HepG2 (cell line): ENCODE data around the gene CFD. TPM values are rescaled to one million over a fixed set of nuclear protein-coding genes. Genes with fewer than 3 reads are reported as not detected.

Experiments used
- CEBPB ChIP-seq: IDR thresholded peaks from 2 replicates; pipeline ENCODE4 v1.6.1; 2011; ENCODE audit warnings: low read depth, low read length, improper control_type of control experiment, borderline replicate concordance
- HDAC2 ChIP-seq: sonication (generic); formaldehyde crosslinking; IDR thresholded peaks from 2 replicates; pipeline ENCODE4 v1.4.0; 2020; ENCODE audit warnings: missing genetic modification reagents
- MTF2 ChIP-seq: sonication (generic); formaldehyde crosslinking; IDR thresholded peaks from 2 replicates; pipeline ENCODE4 v1.5.0; 2020; ENCODE audit warnings: missing genetic modification reagents, borderline replicate concordance
- NBN ChIP-seq: fragments of 450-650 bp; conservative IDR thresholded peaks from 2 replicates; pipeline ENCODE4 v1.6.1; 2017
- SALL1 ChIP-seq: sonication (generic); formaldehyde crosslinking; IDR thresholded peaks from 2 replicates; pipeline ENCODE4 v1.8.0; 2022; ENCODE audit warnings: mild to moderate bottlenecking, missing genetic modification reagents
- SRSF1 ChIP-seq: fragments of 200-400 bp; formaldehyde crosslinking; optimal IDR thresholded peaks from 2 replicates; pipeline ENCODE3; 2017; ENCODE audit warnings: mild to moderate bottlenecking, low read depth, low read length, moderate library complexity
- ZKSCAN8 ChIP-seq: IDR thresholded peaks from 2 replicates; pipeline ENCODE4 v1.6.1; 2016; ENCODE audit warnings: borderline replicate concordance, missing genetic modification reagents, missing compliant biosample characterization
- ZNF746 ChIP-seq: sonication (generic); formaldehyde crosslinking; IDR thresholded peaks from 2 replicates; pipeline ENCODE4 v1.8.0; 2022; ENCODE audit warnings: mild to moderate bottlenecking, missing genetic modification reagents
- ZNF768 ChIP-seq: sonication (generic); formaldehyde crosslinking; IDR thresholded peaks from 2 replicates; pipeline ENCODE4 v1.4.0; 2020; ENCODE audit warnings: missing genetic modification reagents
- ZNF788 ChIP-seq: sonication (generic); formaldehyde crosslinking; IDR thresholded peaks from 2 replicates; pipeline ENCODE4 v1.5.0; 2020; ENCODE audit warnings: mild to moderate bottlenecking, missing genetic modification reagents, borderline replicate concordance
- ZSCAN25 ChIP-seq: sonication (generic); formaldehyde crosslinking; IDR thresholded peaks from 2 replicates; pipeline ENCODE4 v1.8.0; 2022; ENCODE audit warnings: mild to moderate bottlenecking, missing genetic modification reagents
- polyA plus RNA-seq, 8 experiments: library from polyadenylated mRNA; depleted of rRNA in 3 of 8; stranded (reverse) in 7 of 8; unstranded in 1 of 8; fragments of >200 nt; fragmentation: Illumina TruSeq in 4 of 8; extraction: Trizol in 4 of 8; gene quantifications; 2 replicates each; pipeline versions ENCODE4 v1.2.1 to v1.2.3, GENCODE V29; 2011 to 2016; ENCODE audit warnings: low read depth in 4 of 8, missing spikeins in 1 of 8, mixed read lengths in 1 of 8; ENCODE audit not compliant: insufficient read depth in 1 of 8
- total RNA-seq, 5 experiments: library from RNA; depleted of rRNA; stranded (reverse); fragments of >200 nt; fragmentation: Illumina TruSeq; extraction: Trizol; gene quantifications; 2 replicates each; pipeline ENCODE4 v1.2.3, GENCODE V29; 2016; ENCODE audit warnings: low read depth in 1 of 5
- TF ChIP-seq, protein P1 (sequence below): sonication (generic); formaldehyde crosslinking; IDR thresholded peaks from 2 replicates; pipeline ENCODE4 v1.4.0; 2020; ENCODE audit warnings: missing genetic modification reagents
- TF ChIP-seq, protein P2 (sequence below): sonication (generic); formaldehyde crosslinking; IDR thresholded peaks from 2 replicates; pipeline ENCODE4 v1.4.0; 2020; ENCODE audit warnings: mild to moderate bottlenecking, missing genetic modification reagents
- TF ChIP-seq, protein P3 (sequence below): sonication (generic); formaldehyde crosslinking; IDR thresholded peaks from 2 replicates; pipeline ENCODE4 v1.4.0; 2020; ENCODE audit warnings: mild to moderate bottlenecking, missing genetic modification reagents, borderline replicate concordance
- TF ChIP-seq, protein P4 (sequence below): sonication (generic); formaldehyde crosslinking; IDR thresholded peaks from 2 replicates; pipeline ENCODE4 v1.5.0; 2020; ENCODE audit warnings: missing genetic modification reagents

The CFD gene
- total and polyA plus RNA-seq, 2 of the 13 experiments (the other 11 are each of a cell fraction or from before 2014, with no cell fraction given): 2.3 to 4.6 TPM

DNA sequence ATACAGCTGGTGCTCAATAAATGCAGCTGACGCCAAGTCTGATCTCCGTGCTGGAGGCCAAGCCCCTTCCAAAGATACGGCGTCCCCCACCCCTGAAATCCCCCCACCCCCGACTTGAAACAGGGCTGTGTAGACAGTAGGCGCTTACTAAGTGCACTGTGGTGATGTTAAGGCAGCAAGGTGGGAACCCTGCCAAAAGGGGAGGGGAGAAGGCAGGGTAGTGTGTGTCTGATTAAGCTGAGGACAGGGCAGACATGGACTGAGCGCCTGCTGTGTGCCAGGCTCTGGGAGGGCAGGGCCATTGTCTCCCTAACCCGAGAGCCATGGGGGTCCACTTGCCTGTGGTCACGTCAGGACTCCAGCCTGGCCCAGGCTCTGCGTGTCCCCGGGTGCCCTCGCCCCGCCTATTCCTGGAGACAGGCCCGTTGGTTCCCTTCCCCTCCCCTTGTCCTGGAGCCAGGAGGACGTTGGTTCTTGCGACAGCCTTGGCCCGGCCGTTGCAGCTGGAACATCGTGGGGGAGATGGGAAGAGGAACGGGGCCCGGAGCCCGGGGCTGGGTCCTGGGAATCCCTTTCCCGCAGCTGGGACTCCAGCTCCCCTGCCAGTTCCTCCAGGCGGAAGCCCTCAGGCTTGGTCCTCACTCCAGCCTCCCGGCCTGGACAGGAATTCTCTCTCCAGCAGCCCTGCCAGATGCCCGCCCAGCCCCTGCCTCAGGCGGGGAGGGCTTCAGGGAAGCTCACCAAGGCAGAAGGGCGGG is 9.1 kb upstream of the CFD start (continued):
- TF ChIP-seq ZNF788 (CRISPR knock-in tag) (no peak), ZNF768 (0 out of 2 replicates have a peak, but pooled peaks have one; percentile 15), HDAC2 (CRISPR knock-in tag) (no peak), NBN (no peak), SALL1 (0 out of 2 replicates have a peak, but pooled peaks have one; percentile 16), MTF2 (CRISPR knock-in tag) (peak; percentile 83; the same call in 1 of the 2 replicates), CEBPB (peak; percentile 39; the same call in 1 of the 2 replicates), SRSF1 (no peak), ZNF746 (CRISPR knock-in tag) (no peak), ZKSCAN8 (CRISPR knock-in tag) (peak; percentile 99), ZSCAN25 (CRISPR knock-in tag) (no peak)
- TF ChIP-seq, protein P1, sequence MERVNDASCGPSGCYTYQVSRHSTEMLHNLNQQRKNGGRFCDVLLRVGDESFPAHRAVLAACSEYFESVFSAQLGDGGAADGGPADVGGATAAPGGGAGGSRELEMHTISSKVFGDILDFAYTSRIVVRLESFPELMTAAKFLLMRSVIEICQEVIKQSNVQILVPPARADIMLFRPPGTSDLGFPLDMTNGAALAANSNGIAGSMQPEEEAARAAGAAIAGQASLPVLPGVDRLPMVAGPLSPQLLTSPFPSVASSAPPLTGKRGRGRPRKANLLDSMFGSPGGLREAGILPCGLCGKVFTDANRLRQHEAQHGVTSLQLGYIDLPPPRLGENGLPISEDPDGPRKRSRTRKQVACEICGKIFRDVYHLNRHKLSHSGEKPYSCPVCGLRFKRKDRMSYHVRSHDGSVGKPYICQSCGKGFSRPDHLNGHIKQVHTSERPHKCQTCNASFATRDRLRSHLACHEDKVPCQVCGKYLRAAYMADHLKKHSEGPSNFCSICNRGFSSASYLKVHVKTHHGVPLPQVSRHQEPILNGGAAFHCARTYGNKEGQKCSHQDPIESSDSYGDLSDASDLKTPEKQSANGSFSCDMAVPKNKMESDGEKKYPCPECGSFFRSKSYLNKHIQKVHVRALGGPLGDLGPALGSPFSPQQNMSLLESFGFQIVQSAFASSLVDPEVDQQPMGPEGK: 0 out of 2 replicates have a peak, but pooled peaks have one; percentile 18
- TF ChIP-seq, protein P2, sequence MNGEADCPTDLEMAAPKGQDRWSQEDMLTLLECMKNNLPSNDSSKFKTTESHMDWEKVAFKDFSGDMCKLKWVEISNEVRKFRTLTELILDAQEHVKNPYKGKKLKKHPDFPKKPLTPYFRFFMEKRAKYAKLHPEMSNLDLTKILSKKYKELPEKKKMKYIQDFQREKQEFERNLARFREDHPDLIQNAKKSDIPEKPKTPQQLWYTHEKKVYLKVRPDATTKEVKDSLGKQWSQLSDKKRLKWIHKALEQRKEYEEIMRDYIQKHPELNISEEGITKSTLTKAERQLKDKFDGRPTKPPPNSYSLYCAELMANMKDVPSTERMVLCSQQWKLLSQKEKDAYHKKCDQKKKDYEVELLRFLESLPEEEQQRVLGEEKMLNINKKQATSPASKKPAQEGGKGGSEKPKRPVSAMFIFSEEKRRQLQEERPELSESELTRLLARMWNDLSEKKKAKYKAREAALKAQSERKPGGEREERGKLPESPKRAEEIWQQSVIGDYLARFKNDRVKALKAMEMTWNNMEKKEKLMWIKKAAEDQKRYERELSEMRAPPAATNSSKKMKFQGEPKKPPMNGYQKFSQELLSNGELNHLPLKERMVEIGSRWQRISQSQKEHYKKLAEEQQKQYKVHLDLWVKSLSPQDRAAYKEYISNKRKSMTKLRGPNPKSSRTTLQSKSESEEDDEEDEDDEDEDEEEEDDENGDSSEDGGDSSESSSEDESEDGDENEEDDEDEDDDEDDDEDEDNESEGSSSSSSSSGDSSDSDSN (CRISPR knock-in tag): peak; percentile 65
- TF ChIP-seq, protein P3, sequence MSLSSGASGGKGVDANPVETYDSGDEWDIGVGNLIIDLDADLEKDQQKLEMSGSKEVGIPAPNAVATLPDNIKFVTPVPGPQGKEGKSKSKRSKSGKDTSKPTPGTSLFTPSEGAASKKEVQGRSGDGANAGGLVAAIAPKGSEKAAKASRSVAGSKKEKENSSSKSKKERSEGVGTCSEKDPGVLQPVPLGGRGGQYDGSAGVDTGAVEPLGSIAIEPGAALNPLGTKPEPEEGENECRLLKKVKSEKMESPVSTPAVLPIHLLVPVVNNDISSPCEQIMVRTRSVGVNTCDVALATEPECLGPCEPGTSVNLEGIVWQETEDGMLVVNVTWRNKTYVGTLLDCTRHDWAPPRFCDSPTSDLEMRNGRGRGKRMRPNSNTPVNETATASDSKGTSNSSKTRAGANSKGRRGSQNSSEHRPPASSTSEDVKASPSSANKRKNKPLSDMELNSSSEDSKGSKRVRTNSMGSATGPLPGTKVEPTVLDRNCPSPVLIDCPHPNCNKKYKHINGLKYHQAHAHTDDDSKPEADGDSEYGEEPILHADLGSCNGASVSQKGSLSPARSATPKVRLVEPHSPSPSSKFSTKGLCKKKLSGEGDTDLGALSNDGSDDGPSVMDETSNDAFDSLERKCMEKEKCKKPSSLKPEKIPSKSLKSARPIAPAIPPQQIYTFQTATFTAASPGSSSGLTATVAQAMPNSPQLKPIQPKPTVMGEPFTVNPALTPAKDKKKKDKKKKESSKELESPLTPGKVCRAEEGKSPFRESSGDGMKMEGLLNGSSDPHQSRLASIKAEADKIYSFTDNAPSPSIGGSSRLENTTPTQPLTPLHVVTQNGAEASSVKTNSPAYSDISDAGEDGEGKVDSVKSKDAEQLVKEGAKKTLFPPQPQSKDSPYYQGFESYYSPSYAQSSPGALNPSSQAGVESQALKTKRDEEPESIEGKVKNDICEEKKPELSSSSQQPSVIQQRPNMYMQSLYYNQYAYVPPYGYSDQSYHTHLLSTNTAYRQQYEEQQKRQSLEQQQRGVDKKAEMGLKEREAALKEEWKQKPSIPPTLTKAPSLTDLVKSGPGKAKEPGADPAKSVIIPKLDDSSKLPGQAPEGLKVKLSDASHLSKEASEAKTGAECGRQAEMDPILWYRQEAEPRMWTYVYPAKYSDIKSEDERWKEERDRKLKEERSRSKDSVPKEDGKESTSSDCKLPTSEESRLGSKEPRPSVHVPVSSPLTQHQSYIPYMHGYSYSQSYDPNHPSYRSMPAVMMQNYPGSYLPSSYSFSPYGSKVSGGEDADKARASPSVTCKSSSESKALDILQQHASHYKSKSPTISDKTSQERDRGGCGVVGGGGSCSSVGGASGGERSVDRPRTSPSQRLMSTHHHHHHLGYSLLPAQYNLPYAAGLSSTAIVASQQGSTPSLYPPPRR (CRISPR knock-in tag): no peak
- TF ChIP-seq, protein P4, sequence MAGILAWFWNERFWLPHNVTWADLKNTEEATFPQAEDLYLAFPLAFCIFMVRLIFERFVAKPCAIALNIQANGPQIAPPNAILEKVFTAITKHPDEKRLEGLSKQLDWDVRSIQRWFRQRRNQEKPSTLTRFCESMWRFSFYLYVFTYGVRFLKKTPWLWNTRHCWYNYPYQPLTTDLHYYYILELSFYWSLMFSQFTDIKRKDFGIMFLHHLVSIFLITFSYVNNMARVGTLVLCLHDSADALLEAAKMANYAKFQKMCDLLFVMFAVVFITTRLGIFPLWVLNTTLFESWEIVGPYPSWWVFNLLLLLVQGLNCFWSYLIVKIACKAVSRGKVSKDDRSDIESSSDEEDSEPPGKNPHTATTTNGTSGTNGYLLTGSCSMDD (CRISPR knock-in tag): no peak
